ENCODE results near the gene PRRX2. TPM values are rescaled to one million over a fixed set of nuclear protein-coding genes. Genes with fewer than 3 reads are reported as not detected.

PRRX2 gene
- total and polyA plus RNA-seq, 9 of the 15 experiments (the other 6 are each of a cell fraction or from before 2014, with no cell fraction given): 0.21 TPM; not detected in 8

DNA sequence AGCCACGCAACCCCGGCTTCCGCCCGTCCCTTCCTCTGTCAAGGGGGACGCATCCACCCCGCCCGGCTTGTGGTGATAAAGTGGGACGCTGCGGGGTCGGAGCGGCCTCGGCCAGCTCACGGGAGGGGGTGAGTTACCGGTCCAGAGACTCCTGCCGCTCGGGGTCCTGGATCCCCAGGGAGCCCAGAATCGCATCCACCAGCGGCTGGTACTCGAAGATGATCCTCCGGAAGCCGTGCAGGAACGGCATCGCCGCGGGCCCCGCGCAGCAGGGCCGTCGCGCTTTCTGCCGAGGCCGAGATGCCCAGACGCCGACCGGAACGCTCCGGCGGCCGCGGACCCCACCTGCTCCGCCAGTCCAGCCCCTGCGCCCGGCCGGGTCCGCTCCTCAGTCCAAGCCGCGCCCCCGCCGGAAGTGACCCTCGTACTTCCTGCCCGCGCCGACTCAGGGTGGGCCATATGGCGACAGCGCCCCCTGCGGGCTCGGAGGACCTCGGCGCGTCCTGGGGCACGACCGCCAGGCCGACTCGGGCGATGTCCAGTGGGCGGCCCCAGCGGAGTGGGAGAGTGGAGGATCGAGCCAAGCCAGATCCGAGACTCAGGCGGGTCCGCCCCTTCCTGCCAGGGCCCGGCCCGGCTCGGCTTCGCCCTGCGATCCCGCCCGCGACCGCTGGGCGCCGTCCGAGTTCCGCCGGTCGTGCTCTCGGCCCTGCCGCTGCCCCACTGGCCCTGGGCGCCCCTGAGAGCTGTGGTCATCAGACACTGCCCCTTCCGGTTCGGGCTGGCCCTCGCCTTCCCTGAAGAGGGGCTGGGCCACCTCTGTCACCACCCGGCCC, 23.5 kb upstream of the PRRX2 start, which contains the start of gene ASB6 (continued):
- no peak for TF ChIP-seq ATF4 (CRISPR knock-in tag; IDR thresholded peaks at IDR 0.05)
- 0 out of 4 replicates have a peak, but pooled peaks of 1 of the 2 experiments have one; percentile 21 for TF ChIP-seq TRIM24 (IDR thresholded peaks at IDR 0.05)
- no peak for TF ChIP-seq ZNF311 (CRISPR knock-in tag; IDR thresholded peaks at IDR 0.05)
- TF ChIP-seq HNRNPL (IDR thresholded peaks at IDR 0.05; ENCODE audit: low read depth, low read length): peak; percentile 95
- TF ChIP-seq U2AF2 (optimal IDR thresholded peaks at IDR 0.05; ENCODE audit: low read depth, low read length): no peak
- no peak for TF ChIP-seq RAD51 (IDR thresholded peaks at IDR 0.05; ENCODE audit: borderline replicate concordance, low read depth)
- TF ChIP-seq POLR3G (IDR thresholded peaks at IDR 0.05; ENCODE audit: extremely low read depth, insufficient read length, insufficient replicate concordance): no peak
- no peak for TF ChIP-seq SMARCB1 (IDR thresholded peaks at IDR 0.05; ENCODE audit: insufficient read length, low read depth)
- TF ChIP-seq ZNF318 (IDR thresholded peaks at IDR 0.05; ENCODE audit: borderline replicate concordance in 1 of 2, low read depth in 1 of 2): no peak
- no peak for TF ChIP-seq ZNF699 (CRISPR knock-in tag; IDR thresholded peaks at IDR 0.05; ENCODE audit: insufficient replicate concordance)
- TF ChIP-seq ETV5 (CRISPR knock-in tag; IDR thresholded peaks at IDR 0.05; ENCODE audit: low read depth): peak; percentile 93
- TF ChIP-seq ARID2 (IDR thresholded peaks at IDR 0.05): 0 out of 2 replicates have a peak, but pooled peaks have one; percentile 64
- TF ChIP-seq POLR2A (conservative IDR thresholded peaks at IDR 0.05): peak; percentile 68; the same call in 1 of the 2 replicates
- no peak; the same call in 1 of the 2 replicates for TF ChIP-seq ZEB2 (IDR thresholded peaks at IDR 0.05)
- no peak; a peak in 1 of 4 replicates for TF ChIP-seq MLLT1 (IDR thresholded peaks at IDR 0.05)

All from K562 (cell line).